Iris pigment epithelial cell (primary cell): ENCODE data around the gene KNDC1.
"Not testable (repeated sequence)": the region's sequence is repeated elsewhere in the genome, so short reads cannot be mapped to it uniquely, and the experiment has no call there.

Experiments
- DNase-seq: peaks from one replicate; pipeline ENCODE4 v3.0.0-alpha.2; 2011; ENCODE audit warnings: low read depth

KNDC1 gene

DNA sequence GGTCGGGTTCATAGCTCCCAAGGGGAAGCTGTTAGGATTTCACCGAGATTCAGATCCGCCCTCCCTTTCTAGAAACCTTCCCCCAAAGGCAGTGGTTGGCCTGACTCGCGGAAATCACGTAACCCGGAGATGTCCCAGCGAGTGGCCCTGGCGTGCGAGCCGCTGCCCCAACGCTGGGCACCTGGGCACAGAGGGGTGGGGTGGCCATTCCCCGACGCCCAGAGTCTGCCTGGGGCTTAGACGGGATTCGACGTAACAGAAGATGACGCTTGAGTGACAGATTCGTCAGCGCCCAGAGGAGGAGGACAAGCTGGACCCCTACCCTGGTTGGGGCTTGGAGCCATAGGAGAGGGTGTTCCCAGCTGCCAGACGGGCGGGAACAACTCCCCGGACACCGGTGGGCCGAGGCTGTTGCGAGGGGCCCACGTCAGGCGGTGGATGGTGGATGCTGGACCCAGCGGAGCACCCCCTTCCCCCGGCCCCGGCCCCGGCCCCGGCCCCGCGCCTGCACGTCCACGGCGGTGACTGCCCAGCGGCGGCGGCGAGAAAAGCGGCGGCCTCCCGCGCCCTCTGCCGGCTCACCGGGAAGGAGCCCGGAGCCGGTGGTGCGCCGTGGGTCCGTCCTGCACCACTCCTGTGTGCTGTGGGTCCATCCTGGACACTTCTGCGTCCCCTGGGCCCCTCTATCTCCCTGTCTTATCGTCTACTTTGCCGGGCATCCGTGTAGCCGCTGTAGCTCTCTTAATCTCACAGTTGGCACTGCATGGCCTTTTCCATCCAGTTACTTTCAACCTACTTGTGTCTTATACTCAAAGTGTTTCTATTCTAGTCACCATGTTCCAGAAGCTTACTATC is 35.4 kb upstream of the KNDC1 start:
- peak; percentile 28 for DNase-seq

DNA sequence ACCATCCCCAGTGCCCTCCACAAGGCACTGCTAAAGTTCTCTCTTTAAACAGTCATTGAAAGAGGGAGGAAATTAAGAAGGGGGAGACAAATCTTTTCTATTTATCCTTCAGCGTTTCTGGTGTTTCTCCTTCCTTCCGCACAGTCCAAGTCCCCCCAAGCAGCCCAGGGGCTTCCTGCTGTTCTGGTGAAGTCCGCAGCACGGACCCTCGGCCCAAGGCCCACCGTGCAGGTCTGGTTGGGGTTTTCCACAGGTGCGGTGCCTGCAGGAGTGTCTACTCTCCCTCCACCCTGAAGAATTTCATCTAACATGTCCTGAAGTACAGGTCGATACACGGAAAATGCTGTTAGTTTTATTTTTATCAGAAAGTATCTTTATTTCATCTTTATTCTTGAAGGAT is 34.1 kb upstream of the KNDC1 start:
- no peak for DNase-seq

DNA sequence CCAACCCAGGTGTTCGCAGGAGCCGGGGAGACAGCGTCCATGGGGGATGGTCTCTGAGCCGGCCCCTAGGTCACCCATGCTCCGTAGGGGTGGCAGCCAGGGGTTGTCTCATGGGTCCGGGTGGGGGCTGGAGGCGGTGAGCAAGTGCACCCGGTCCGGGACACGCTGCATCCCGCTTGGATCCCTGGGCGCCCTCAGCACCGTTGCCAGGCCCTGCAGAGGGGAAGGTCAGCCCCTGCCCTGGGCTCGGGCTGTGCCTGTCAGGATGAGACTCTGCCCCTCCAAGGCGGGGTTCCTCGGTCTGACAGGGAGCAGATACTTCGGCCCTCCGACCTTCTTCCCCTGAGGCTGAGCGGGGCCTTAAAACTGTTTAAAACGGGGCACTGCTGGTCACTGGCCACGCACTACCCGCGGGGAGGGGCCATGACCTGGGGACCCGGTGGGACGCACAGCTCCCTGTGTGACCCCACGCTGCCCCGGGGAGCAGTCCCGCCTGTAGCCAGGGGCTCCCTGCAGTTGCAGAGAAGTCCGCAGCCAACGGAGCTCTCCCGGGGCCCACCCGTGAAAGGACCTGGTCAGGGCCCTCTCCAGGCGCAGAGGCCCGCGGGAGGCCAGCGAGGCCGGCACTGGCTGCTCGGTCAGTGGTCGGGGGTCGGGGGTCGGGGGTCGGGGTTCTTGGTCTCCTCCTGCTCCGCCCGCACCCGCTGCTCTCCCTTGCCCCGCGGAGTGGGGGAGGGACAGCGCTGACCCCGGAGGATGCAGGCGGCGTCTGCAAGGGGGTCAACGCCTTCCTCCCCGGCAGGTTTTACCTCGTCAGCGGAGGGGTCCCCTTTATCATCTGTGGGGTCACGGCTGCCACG is 33.4 kb upstream of the KNDC1 start:
- no peak for DNase-seq

DNA sequence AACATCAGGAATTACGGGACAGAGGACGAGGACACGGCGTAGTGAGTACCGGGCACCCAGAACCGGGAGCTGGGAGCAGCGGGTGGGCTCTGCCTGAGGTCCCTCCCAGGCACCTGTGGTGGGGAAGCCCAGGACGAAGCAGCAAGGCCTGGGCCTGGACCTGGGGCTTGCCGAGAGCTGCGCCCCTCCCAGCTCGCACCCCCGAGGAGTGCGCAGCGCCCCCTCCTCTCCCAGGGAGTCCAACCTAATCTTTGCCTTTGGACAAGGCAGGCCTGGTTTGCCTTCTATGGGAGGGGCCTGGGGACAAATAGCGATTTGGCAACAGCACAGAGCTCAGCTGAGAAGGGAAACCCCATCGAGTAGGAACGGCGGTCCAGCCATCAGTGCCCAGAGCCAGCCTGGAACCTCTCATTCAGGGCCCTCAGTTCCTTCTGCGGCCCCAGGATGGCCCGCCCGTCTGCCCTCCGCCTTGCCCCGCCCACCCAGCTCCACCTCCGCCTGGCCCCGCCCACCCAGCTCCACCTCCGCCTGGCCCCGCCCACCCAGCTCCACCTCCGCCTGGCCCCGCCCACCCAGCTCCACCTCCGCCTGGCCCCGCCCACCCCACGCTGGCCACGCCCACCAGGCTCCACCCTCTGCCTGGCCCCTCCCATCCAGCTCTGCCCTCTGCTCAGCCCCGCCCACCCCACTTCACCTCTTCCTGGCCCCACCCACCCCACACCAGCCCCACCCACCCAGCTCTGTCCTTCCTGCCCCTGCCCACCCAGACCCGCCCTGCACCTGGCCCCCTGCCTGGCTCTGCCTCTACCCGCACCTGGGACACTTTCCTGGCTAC is 32.5 kb upstream of the KNDC1 start:
- DNase-seq, result no peak

DNA sequence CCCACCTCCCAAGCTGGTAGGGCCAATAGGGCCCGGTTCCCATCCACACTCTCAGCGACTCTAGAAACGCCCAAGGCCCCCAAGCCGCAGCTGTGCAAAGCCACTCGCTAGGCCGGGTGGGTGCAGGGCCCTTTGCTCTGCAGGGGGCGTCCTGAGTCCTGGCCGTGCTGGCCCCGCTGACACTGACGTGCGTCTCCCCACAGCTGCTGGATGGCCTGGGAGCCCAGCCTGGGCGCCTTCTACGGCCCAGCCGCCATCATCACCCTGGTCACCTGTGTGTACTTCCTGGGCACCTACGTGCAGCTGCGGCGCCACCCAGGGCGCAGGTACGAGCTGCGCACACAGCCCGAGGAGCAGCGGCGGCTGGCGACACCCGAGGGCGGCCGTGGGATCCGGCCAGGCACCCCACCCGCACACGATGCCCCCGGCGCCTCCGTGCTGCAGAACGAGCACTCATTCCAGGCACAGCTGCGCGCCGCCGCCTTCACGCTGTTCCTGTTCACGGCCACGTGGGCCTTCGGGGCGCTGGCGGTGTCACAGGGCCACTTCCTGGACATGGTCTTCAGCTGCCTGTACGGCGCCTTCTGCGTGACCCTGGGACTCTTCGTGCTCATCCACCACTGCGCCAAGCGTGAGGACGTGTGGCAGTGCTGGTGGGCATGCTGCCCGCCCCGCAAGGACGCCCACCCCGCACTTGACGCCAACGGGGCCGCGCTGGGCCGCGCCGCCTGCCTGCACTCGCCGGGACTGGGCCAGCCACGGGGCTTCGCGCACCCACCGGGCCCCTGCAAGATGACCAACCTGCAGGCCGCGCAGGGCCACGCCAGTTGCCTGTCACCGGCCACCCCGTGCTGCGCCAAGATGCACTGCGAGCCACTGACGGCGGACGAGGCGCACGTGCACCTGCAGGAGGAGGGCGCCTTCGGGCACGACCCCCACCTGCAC is 31.6 kb upstream of the KNDC1 start:
- no peak for DNase-seq

DNA sequence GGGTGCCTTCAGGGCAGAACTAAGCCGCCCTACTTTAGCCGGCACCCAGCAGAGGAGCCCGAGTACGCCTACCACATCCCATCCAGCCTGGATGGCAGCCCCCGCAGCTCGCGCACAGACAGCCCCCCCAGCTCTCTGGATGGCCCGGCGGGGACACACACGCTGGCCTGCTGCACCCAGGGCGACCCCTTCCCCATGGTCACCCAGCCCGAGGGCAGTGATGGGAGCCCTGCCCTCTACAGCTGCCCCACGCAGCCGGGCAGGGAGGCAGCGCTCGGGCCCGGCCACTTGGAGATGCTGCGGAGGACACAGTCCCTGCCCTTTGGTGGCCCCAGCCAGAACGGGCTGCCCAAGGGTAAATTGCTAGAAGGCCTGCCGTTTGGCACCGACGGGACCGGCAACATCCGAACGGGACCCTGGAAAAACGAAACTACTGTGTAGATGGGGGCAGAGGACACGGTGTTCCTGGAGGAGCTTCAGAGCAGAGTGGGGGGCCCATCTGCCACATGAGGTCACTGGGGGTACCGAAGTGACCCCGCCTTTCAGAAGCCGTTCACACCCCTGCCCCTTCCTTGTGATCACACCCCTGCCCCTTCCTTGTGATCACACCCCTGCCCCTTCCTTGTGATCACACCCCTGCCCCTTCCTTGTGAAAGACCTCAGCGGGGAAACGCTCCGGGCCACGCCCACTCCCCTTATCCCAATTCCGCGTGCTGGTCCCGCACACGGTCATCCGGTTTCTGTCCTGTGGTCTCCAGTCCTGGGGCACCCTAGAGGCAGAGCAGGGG is 30.8 kb upstream of the KNDC1 start:
- DNase-seq, result no peak

DNA sequence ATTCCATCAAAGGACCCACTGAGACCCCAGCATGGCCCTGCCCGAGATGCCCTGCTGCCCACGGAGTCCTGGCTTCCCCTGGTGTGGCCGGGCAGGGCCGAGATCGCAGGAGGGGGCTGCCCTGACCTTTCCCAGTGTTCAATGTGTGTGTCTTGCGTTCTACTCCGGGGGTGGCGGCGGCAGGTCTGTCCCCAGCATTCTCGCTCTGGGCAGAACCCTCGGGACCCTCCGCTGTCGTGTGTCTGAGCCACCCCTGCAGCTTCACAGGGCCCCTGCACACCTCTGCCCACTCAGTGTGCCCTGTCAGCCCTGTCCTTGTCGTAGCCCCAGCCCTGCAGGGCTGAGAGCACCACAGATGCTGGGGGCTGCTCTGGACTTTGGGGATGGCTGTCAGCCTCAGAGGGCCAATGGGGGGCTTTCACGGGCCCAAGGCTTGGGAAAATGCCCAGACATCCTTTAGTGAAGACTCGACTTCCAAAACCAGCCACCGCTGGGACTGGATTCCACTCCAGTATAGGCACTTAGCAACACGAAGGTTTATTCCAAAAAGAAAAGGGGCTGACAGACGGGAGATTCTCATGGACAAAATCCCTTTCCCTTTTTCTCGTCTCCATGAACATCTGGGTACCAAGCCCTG is 30.0 kb upstream of the KNDC1 start:
- DNase-seq, result no peak

DNA sequence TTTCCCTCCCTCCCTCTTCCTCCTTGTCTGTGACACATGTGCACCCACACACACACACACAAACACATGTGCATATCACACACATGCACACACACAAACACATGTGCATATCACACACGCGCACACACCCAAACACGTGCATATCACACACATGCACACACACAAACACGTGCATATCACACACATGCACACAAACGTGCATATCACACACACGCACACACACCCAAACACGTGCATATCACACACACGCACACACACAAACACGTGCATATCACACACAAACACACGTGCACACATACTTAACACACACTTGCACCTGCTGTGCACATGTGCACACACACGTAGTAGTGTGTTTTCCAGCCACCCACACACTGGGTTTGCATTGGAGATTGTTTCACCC is 29.4 kb upstream of the KNDC1 start:
- DNase-seq, result no peak

DNA sequence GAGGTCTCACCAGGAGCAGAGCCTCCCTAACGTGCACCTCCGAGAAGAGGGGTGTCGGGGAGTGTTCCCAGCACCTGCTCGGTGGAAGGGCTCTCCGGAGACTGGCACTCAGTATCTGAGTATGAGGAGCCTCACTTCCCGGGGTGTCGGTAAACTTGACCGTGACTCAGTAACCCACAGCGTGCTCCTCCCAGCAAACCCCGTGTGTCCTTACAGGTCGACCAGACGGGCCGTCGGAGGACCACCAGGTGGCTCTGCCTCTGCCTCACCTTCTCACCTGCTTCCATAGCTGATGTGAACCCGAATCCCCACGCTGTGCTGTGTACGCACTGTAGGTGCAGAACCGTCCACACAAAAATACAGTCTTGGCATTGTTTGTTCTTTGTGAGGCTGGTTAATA is 29.0 kb upstream of the KNDC1 start:
- DNase-seq, result no peak

DNA sequence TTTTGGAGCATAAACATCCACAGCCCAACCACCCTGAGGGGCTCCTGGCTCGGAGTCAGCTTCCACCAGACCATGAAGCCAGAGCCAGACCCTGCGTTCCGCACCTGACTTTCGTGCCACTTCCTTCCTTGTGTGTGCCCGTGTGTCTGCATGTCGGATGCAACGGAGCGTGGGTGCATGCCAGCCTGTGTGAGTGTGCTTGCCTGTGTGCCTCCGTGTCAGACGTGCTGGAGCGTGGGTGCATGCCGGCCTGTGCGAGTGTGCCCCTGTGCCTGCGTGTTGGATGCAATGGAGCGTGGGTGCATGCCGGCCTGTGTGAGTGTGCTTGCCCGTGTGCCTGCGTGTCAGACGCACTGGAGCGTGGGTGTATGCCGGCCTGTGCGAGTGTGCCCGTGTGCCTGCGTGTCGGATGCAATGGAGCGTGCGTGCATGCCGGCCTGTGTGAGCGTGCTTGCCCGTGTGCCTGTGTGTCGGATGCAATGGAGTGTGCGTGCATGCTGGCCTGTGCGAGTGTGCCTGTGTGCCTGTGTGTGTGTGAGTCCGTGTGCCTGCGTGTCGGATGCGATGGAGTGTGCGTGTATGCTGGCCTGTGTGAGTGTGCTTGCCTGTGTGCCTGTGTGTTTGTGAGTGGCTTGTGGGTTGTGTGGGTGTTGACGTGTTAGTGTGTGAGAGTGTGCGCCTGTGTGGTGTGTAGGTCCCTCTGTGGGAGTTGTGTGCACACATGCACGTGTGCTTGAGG is 28.1 kb upstream of the KNDC1 start:
- DNase-seq, result no peak

DNA sequence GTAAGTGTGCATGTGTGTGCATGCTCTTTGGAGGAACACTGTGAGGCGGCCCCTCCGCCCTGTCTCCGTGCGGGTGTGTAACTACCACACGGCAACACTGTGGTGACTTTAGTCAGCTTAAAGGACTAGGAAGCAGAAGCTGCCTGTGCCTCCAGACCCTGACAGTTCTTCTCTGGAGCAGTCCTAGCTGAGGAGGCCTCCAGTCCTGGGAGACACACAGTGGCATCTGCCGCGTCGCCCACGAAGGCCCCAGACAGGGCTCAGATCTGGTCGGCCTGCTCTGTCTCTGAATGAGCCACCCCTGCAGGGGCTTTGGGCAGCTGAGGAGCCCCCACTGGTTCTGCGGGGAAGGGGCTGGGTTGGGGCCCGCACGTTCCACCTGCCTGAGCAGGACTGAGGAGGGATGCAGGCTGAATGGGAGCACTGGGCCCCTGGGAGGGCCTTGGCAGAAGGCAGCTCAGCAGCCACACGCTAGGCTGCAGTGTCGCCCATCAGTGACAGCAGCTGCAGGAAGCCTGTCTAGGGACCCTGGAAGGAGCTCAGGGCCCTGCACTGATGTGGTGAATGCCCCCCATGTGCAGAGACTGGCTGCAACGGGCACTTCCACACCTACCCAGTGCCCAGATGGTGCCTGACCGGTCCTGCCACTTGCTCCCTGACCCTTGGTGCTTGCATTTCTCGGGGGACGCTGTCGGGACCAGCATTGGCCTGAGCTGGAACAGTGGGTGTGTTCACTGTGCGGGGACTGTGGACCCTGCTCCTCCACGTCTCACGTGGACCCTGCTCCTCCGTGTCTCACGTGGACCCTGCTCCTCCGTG is 27.3 kb upstream of the KNDC1 start:
- DNase-seq, result no peak

DNA sequence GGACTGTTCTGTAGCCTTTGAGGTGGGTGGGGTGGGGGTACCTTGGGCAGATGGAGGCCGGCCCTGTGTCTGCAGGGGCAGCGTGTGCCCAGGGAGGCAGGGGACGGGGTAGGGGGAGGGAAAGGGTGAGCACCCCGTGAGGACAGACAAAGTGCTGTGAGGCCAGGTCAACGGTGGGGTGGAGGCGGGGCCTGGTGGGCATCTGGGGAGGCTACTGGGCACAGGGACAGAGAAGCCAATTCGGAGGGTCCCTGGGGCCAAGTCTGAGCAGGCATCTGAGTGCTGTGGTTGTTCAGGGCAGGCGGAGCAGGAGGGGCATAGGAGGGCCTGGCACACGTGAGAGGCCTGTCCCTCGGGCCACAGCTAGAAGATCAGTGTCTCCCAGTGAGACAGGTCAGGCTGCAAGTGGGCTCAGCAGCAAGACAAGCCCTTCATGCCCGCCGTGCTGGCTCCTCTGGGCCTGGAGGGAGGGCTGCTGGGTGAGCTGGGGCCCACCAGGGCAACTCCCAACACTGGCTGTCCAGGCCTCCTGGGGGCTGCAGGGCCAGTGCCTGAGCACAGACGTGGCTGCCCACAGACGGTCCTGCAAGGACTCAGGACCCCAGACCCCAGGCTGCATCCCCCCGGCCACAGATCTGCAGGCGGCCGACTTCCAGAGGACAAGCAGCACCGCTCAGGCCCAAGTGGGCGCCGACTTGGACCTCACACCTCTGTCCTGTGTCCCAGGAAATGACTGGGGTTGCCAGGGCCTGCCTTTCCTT is 26.4 kb upstream of the KNDC1 start:
- DNase-seq, result no peak

DNA sequence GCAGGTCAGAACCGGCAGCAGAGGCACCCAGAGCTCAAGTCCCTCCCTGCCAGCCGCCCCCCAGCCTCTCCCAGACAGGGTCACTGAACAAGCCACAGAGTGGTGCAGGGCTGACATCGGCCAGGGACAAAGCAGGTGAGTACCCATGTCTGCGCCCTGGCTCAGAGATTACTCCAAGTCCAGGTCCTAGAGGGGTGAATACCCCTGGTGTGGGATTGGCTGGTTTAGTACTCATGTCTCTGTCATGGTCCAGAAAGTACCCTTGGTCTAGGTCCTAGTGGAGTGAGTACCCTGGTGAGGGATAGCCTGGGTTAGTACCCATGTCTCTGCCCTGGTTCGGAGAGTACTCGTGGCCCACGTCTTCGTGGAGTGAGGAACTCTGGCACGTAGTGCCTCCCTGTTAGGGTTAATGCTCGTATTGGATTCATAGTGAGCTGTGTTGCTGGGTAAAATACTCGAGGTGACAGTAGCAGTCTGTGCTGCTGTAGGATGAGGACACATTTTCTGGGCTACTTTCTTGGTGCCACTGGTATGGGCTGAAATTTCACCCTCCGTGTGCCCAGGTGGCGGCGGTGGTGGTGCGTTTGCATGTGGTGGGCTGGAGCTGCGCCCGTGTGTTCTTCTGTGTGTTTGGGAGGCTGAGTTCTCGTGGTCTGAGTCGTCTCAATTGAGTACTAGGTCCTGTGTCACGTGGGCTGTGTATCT is 25.5 kb upstream of the KNDC1 start:
- no peak for DNase-seq

DNA sequence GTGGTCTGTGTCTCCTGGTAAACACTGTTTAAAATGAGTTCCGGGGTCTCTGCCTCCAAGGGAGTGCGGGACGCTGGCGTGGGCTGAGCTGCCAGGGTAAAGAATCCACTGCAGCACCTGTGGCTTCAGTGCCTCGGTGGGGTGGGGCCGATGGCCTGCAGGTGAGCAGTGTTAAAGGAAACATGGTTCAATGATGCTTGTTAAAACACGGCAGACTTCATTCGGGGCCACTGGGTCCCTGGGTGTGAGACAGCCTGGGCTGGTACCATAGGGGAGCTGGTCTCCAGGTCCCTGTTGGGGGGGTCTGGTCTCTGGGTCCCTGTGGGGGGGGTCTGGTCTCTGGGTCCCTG is 24.9 kb upstream of the KNDC1 start:
- DNase-seq, result no peak

DNA sequence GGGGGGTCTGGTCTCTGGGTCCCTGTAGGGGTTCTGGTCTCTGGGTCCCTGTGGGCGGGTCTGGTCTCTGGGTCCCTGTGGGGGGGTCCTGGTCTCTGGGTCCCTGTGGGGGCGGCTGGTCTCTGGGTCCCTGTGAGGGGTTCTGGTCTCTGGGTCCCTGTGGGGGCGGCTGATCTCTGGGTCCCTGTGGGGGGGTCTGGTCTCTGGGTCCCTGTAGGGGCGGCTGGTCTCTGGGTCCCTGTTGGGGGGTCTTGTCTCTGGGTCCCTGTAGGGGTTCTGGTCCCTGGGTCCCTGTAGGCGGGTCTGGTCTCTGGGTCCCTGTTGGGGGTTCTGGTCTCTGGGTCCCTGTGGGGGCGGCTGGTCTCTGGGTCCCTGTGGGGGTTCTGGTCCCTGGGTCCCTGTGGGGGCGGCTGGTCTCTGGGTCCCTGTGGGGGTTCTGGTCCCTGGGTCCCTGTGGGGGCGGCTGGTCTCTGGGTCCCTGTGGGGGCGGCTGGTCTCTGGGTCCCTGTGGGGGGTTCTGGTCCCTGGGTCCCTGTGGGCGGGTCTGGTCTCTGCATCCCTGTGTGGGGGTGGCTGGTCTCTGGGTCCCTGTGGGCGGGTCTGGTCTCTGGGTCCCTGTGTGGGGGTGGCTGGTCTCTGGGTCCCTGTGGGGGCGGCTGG is 22.4 kb upstream of the KNDC1 start:
- not testable (repeated sequence) for DNase-seq

DNA sequence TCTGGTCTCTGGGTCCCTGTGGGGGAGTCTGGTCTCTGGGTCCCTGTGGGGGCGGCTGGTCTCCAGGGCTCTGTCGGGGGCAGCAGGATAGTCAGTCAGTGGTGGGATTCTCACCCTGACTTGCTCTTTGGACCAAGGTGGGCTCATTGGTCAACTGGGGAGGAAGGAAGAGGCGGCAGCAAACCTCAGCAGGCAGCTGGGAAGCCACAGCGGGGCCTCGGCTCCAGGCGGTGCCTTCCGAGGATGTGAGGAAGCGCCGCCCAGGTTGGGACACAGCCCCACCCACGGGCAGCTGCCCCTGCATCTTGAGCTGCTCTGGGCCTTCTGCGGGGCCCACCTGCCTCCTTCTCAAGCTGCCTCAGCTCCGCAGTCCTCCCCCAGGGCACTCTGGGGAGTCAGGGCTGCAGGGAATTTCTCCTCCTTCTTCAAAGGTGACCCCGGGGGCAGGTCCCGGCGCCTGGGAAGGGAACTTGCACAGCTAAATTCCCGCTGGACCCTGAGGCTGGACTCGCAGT is 20.4 kb upstream of the KNDC1 start:
- no peak for DNase-seq
